COLO829 (cell line): ENCODE results near the gene MAN2B2.

Experiments used
- DNase-seq: peaks from one replicate; pipeline ENCODE4 v3.0.0; 2012; ENCODE audit warnings: low spot score

Gene MAN2B2

GRCh38 chr4:6546681-6547447 is 28.1 kb upstream of the MAN2B2 start:
- peak; percentile 43 for DNase-seq

GRCh38 chr4:6548201-6548881 is 26.6 kb upstream of the MAN2B2 start:
- no peak for DNase-seq

GRCh38 chr4:6548882-6549230 is 26.1 kb upstream of the MAN2B2 start:
- no peak for DNase-seq

GRCh38 chr4:6549445-6549844 is 25.5 kb upstream of the MAN2B2 start:
- no peak for DNase-seq

GRCh38 chr4:6549890-6550620 is 24.9 kb upstream of the MAN2B2 start:
- DNase-seq, result no peak

- no peak for DNase-seq
These were observed 24.2 kb upstream of the MAN2B2 start for GRCh38 chr4:6550821-6551220.

GRCh38 chr4:6551660-6552059 is 23.3 kb upstream of the MAN2B2 start:
- DNase-seq, result no peak

- DNase-seq, result no peak
These were observed 19.5 kb upstream of the MAN2B2 start for GRCh38 chr4:6555519-6555918.

GRCh38 chr4:6556263-6556662 is 18.7 kb upstream of the MAN2B2 start:
- DNase-seq, result no peak

GRCh38 chr4:6557185-6557584 is 17.8 kb upstream of the MAN2B2 start:
- DNase-seq, result no peak

- no peak for DNase-seq
These were observed 17.1 kb upstream of the MAN2B2 start for GRCh38 chr4:6557856-6558255.

GRCh38 chr4:6560416-6561172 is 14.4 kb upstream of the MAN2B2 start:
- no peak for DNase-seq

- DNase-seq, result no peak
These were observed 13.8 kb upstream of the MAN2B2 start for GRCh38 chr4:6561173-6561516.

GRCh38 chr4:6561706-6562371 is 13.2 kb upstream of the MAN2B2 start:
- DNase-seq, result no peak

- DNase-seq, result no peak
These were observed 11.8 kb upstream of the MAN2B2 start for GRCh38 chr4:6562931-6563901.

GRCh38 chr4:6563935-6564645 is 10.9 kb upstream of the MAN2B2 start:
- DNase-seq, result no peak

- DNase-seq, result no peak
These were observed 9.1 kb upstream of the MAN2B2 start for GRCh38 chr4:6565691-6566390.

- no peak for DNase-seq
These were observed 8.4 kb upstream of the MAN2B2 start for GRCh38 chr4:6566391-6567190.

- no peak for DNase-seq
These were observed 7.8 kb upstream of the MAN2B2 start for GRCh38 chr4:6567218-6567617.
